Smooth muscle cell (in vitro differentiated cells): ENCODE measurements around the gene SUV39H1. TPM values are rescaled to one million over a fixed set of nuclear protein-coding genes. Genes with fewer than 3 reads are reported as not detected.
"Not testable (repeated sequence)": the region's sequence is repeated elsewhere in the genome, so short reads cannot be mapped to it uniquely, and the experiment has no call there.

Source experiments
- DNase-seq: peaks from one replicate; lab custom pipeline; 2025; ENCODE audit not compliant: unreplicated experiment; lab: John Stamatoyannopoulos, UW
- H2AFZ ChIP-seq: fragments of 200-600 bp; sonication (generic); 2 replicates; pipeline ENCODE4 v1.6.0; 2016; ENCODE audit warnings: antibody characterized with exemption, low read depth, mild to moderate bottlenecking
- H3F3A ChIP-seq: fragments of 200-600 bp; sonication (generic); 2 replicates; pipeline ENCODE4 v1.6.0; 2017; ENCODE audit warnings: antibody characterized with exemption, low read depth
- H3K27ac ChIP-seq: fragments of 200-600 bp; sonication (generic); 2 replicates; pipeline ENCODE4 v1.5.1; 2016; ENCODE audit warnings: low read depth, mild to moderate bottlenecking
- H3K27me3 ChIP-seq: fragments of 200-600 bp; sonication (generic); 2 replicates; pipeline ENCODE4 v1.6.1; 2016; ENCODE audit warnings: low read depth, mild to moderate bottlenecking
- H3K36me3 ChIP-seq: fragments of 200-600 bp; sonication (generic); 2 replicates; pipeline ENCODE4 v1.5.1; 2016; ENCODE audit warnings: low read depth
- H3K4me1 ChIP-seq: fragments of 200-600 bp; sonication (generic); 2 replicates; pipeline ENCODE4 v1.5.1; 2016; ENCODE audit warnings: low read depth
- H3K4me2 ChIP-seq: fragments of 200-600 bp; sonication (generic); 2 replicates; pipeline ENCODE4 v1.6.0; 2016; ENCODE audit warnings: mild to moderate bottlenecking
- H3K4me3 ChIP-seq: fragments of 200-600 bp; sonication (generic); 2 replicates; pipeline ENCODE4 v1.5.1; 2016; ENCODE audit warnings: mild to moderate bottlenecking
- H3K79me2 ChIP-seq: fragments of 200-600 bp; sonication (generic); 2 replicates; pipeline ENCODE4 v1.6.0; 2016; ENCODE audit warnings: low read depth, mild to moderate bottlenecking
- H3K9ac ChIP-seq: fragments of 200-600 bp; sonication (generic); 2 replicates; pipeline ENCODE4 v1.6.0; 2016; ENCODE audit warnings: low read depth
- H3K9me3 ChIP-seq: fragments of 200-600 bp; sonication (generic); replicated peaks from 2 replicates; pipeline ENCODE4 v1.5.1; 2016; ENCODE audit warnings: low read depth
- H4K20me1 ChIP-seq: fragments of 200-600 bp; sonication (generic); 2 replicates; pipeline ENCODE4 v1.6.0; 2016; ENCODE audit warnings: low read depth
- CTCF ChIP-seq: fragments of 200-600 bp; sonication (generic); IDR thresholded peaks from 2 replicates; pipeline ENCODE4 v1.5.1; 2017; ENCODE audit warnings: borderline replicate concordance, mild to moderate bottlenecking, antibody characterized with exemption; ENCODE audit not compliant: insufficient read depth, poor library complexity, severe bottlenecking
- WGBS: methylation state at CpG from one replicate; pipeline ENCODE4 v1.1.7; 2016; ENCODE audit warnings: low lambda C conversion rate; 5-methylcytosine and 5-hydroxymethylcytosine counted together
- polyA plus RNA-seq: library from polyadenylated mRNA; unstranded; fragments of >200 nt; fragmentation: Nextera tagmentation; extraction: Ambion mirVana; gene quantifications from 2 replicates; pipeline ENCODE4 v1.2.1, GENCODE V29; 2016
- total RNA-seq: library from RNA; depleted of rRNA; stranded (reverse); fragments of >200 nt; gene quantifications from 2 replicates; pipeline ENCODE4 v1.2.3, GENCODE V29; 2014

Gene SUV39H1
- total and polyA plus RNA-seq, 2 experiments from 2014 or later, result 2.7 to 7.7 TPM

- Histone ChIP-seq H3K27ac (no peak overlapping the region), H3K36me3 (no peaks in the 10 kb centered on the region), H3K4me3 (peak overlapping the region; percentile 63), H3K9me3 (no peaks in the 10 kb centered on the region), H3K4me2 (peak overlapping the region; percentile 86), H3K27me3 (no peaks in the 10 kb centered on the region), H3K9ac (no peak overlapping the region), H3F3A (no peaks in the 10 kb centered on the region), H4K20me1 (no peaks in the 10 kb centered on the region), H2AFZ (no peak overlapping the region), H3K79me2 (no peaks in the 10 kb centered on the region), H3K4me1 (no peaks in the 10 kb centered on the region)
- no peak for DNase-seq
- 73% methylated on average over 10 of the region's 10 CpGs for WGBS
- TF ChIP-seq CTCF, result no peak
Measured at GRCh38 chrX:48677516-48677915, 19.0 kb upstream of the SUV39H1 start.

- H3K27ac ChIP-seq, H3F3A ChIP-seq, H3K79me2 ChIP-seq, H2AFZ ChIP-seq, H3K9ac ChIP-seq, H3K36me3 ChIP-seq, H3K4me2 ChIP-seq, H3K27me3 ChIP-seq, DNase-seq, H3K4me1 ChIP-seq, H4K20me1 ChIP-seq, H3K9me3 ChIP-seq, H3K4me3 ChIP-seq: not testable (repeated sequence)
- 46% methylated on average over 2 of the region's 2 CpGs for WGBS
Measured at GRCh38 chrX:48680467-48680866, 16.1 kb upstream of the SUV39H1 start.

GRCh38 chrX:48680925-48681324 lies 15.6 kb upstream of the SUV39H1 start:
- not testable (repeated sequence) for H3K27me3 ChIP-seq, H3K79me2 ChIP-seq, H3K4me3 ChIP-seq, H3K4me2 ChIP-seq, H3K9ac ChIP-seq, H2AFZ ChIP-seq, H3F3A ChIP-seq, H3K27ac ChIP-seq, H3K36me3 ChIP-seq, DNase-seq, H3K4me1 ChIP-seq, H3K9me3 ChIP-seq, H4K20me1 ChIP-seq
- 80% methylated on average over 6 of the region's 6 CpGs for WGBS

GRCh38 chrX:48681539-48682183 lies 14.9 kb upstream of the SUV39H1 start:
- Histone ChIP-seq H3K9ac (no peak overlapping the region), H3K4me2 (no peak overlapping the region), H3K9me3 (no peaks in the 10 kb centered on the region), H3K36me3 (no peaks in the 10 kb centered on the region), H3K27ac (no peak overlapping the region), H3K27me3 (no peaks in the 10 kb centered on the region), H3F3A (no peaks in the 10 kb centered on the region), H4K20me1 (no peaks in the 10 kb centered on the region), H3K4me1 (no peaks in the 10 kb centered on the region), H3K4me3 (no peak overlapping the region), H3K79me2 (no peaks in the 10 kb centered on the region), H2AFZ (no peak overlapping the region)
- TF ChIP-seq CTCF, result no peak
- no peak for DNase-seq
- WGBS, result 81% methylated on average over 10 of the region's 10 CpGs

GRCh38 chrX:48682795-48683194 lies 13.7 kb upstream of the SUV39H1 start:
- H3K9me3 ChIP-seq, H4K20me1 ChIP-seq, H3F3A ChIP-seq, H3K27me3 ChIP-seq, H3K4me3 ChIP-seq, H3K27ac ChIP-seq, H3K36me3 ChIP-seq, H3K4me2 ChIP-seq, H3K4me1 ChIP-seq, H2AFZ ChIP-seq, DNase-seq, H3K9ac ChIP-seq, H3K79me2 ChIP-seq: not testable (repeated sequence)
- 88% methylated on average over 12 of the region's 12 CpGs for WGBS
